ENCODE results near the gene ZNF774.

ZNF774 gene

DNA sequence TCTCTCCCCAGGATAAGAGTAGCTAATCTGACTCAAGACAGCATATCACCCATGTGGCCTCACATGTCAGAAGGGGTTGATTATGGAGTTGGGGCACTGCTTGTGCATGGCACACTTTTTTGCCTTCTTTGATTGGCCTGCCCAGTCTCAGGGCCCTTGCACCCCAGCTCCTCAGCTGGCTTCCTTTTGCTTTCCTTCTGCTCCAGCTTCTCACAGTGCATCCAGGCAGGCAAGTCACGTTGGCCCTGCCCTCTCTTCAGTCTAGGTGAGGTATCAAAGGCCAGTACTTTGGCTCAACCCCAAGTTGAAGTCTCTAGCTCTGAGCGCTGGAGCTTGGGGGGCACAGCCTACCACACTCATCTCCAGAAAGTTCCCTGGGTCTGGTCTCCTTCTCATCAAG lies 44.4 kb upstream of the ZNF774 start:
- Histone ChIP-seq H3K27me3 (ENCODE audit: control insufficient read depth in 3 of 3, insufficient read depth in 3 of 3, low read depth in 1 of 3, low read length in 3 of 3) (no peaks in the 10 kb centered on the region), H2BK12ac (ENCODE audit: low read length) (no peak overlapping the region), H2AK5ac (ENCODE audit: low read depth, low read length) (no peak overlapping the region), H2BK15ac (ENCODE audit: low read length) (no peak overlapping the region), H4K8ac (ENCODE audit: low read depth, low read length) (no peak overlapping the region), H3K9ac (ENCODE audit: low read depth, low read length, poor library complexity) (no peak overlapping the region), H3K14ac (ENCODE audit: low read length) (no peak overlapping the region), H3K27ac (replicated peaks; ENCODE audit: low read length) (no peak overlapping the region), H3K9me3 (replicated peaks in 1 of 2; ENCODE audit: control insufficient read depth in 2 of 2, insufficient read depth in 1 of 2, low read depth in 1 of 2, low read length in 2 of 2) (no peaks in the 10 kb centered on the region), H4K91ac (ENCODE audit: low read depth, low read length, poor library complexity) (no peak overlapping the region), H3K18ac (ENCODE audit: low read length) (no peak overlapping the region), H3K36me3 (replicated peaks in 1 of 2; ENCODE audit: control insufficient read depth in 2 of 2, insufficient read depth in 2 of 2, low read length in 2 of 2) (no peaks in the 10 kb centered on the region), H2BK5ac (ENCODE audit: low read length) (no peak overlapping the region), H3K4me2 (ENCODE audit: insufficient read depth, low read length, poor library complexity, severe bottlenecking) (no peak overlapping the region), H2AFZ (ENCODE audit: low read length) (no peak overlapping the region), H3K4me3 (ENCODE audit: low read length in 2 of 2) (no peak overlapping the region), H3K4me1 (ENCODE audit: control insufficient read depth in 2 of 2, insufficient read depth in 1 of 2, low read depth in 1 of 2, low read length in 2 of 2) (peaks cover 0 to 2% of the 10 kb centered on the region in 2 donors), H3K23ac (ENCODE audit: low read depth, low read length, poor library complexity) (peak overlapping the region; percentile 20), H3K79me1 (ENCODE audit: low read depth, low read length) (no peaks in the 10 kb centered on the region), H3K4ac (ENCODE audit: low read length) (no peak overlapping the region), H2BK120ac (ENCODE audit: low read depth, low read length) (no peak overlapping the region)
- DNase-seq (ENCODE audit: low spot score): no peak
- no CpG with 5 or more reads among the region's 2 CpGs for WGBS, 2 donors (ENCODE audit: extremely low coverage in 2 of 2, insufficient read length in 2 of 2, insufficient replicate concordance in 1 of 2)

DNA sequence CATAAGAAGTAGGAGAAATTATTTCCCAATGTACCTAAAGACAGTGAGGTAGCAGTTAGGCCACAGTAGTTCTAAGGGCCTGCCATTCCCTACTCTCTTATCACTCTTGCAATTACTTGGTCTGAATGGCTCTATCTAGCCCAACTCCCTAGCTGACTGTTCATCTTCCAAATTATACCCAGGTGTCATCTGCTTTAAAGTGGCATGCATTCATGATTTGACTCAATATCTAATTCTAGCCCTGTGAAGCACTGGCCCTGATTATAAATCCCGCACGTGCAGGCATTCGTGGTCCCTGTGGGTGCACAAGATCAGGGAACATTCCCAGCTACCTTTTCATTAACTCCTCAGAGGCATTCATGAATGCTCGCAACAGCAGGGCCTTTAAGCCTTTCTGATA lies 43.1 kb upstream of the ZNF774 start:
- H2AK5ac ChIP-seq (ENCODE audit: low read depth, low read length): no peak overlapping the region
- H3K9ac ChIP-seq (ENCODE audit: low read depth, low read length, poor library complexity): no peak overlapping the region
- no peak overlapping the region for H4K8ac ChIP-seq (ENCODE audit: low read depth, low read length)
- no peak overlapping the region for H2AFZ ChIP-seq (ENCODE audit: low read length)
- no peak overlapping the region for H2BK5ac ChIP-seq (ENCODE audit: low read length)
- no peak overlapping the region for H2BK12ac ChIP-seq (ENCODE audit: low read length)
- no peak overlapping the region for H3K4me3 ChIP-seq (ENCODE audit: low read length in 2 of 2)
- no peak overlapping the region for H4K91ac ChIP-seq (ENCODE audit: low read depth, low read length, poor library complexity)
- DNase-seq (ENCODE audit: low spot score): no peak
- H3K27me3 ChIP-seq (ENCODE audit: control insufficient read depth in 3 of 3, insufficient read depth in 3 of 3, low read depth in 1 of 3, low read length in 3 of 3): no peaks in the 10 kb centered on the region
- no peak overlapping the region for H3K14ac ChIP-seq (ENCODE audit: low read length)
- no peaks in the 10 kb centered on the region for H3K9me3 ChIP-seq (replicated peaks in 1 of 2; ENCODE audit: control insufficient read depth in 2 of 2, insufficient read depth in 1 of 2, low read depth in 1 of 2, low read length in 2 of 2)
- H3K4me1 ChIP-seq (ENCODE audit: control insufficient read depth in 2 of 2, insufficient read depth in 1 of 2, low read depth in 1 of 2, low read length in 2 of 2): peaks cover 0 to 2% of the 10 kb centered on the region in 2 donors
- H2BK120ac ChIP-seq (ENCODE audit: low read depth, low read length): no peak overlapping the region
- H3K27ac ChIP-seq (replicated peaks; ENCODE audit: low read length): no peak overlapping the region
- H3K4me2 ChIP-seq (ENCODE audit: insufficient read depth, low read length, poor library complexity, severe bottlenecking): no peak overlapping the region
- H3K36me3 ChIP-seq (replicated peaks in 1 of 2; ENCODE audit: control insufficient read depth in 2 of 2, insufficient read depth in 2 of 2, low read length in 2 of 2): no peaks in the 10 kb centered on the region
- no CpG with 5 or more reads among the region's 4 CpGs for WGBS, 2 donors (ENCODE audit: extremely low coverage in 2 of 2, insufficient read length in 2 of 2, insufficient replicate concordance in 1 of 2)
- no peaks in the 10 kb centered on the region for H3K79me1 ChIP-seq (ENCODE audit: low read depth, low read length)
- no peak overlapping the region for H2BK15ac ChIP-seq (ENCODE audit: low read length)
- no peak overlapping the region for H3K23ac ChIP-seq (ENCODE audit: low read depth, low read length, poor library complexity)
- no peak overlapping the region for H3K4ac ChIP-seq (ENCODE audit: low read length)
- H3K18ac ChIP-seq (ENCODE audit: low read length): no peak overlapping the region

DNA sequence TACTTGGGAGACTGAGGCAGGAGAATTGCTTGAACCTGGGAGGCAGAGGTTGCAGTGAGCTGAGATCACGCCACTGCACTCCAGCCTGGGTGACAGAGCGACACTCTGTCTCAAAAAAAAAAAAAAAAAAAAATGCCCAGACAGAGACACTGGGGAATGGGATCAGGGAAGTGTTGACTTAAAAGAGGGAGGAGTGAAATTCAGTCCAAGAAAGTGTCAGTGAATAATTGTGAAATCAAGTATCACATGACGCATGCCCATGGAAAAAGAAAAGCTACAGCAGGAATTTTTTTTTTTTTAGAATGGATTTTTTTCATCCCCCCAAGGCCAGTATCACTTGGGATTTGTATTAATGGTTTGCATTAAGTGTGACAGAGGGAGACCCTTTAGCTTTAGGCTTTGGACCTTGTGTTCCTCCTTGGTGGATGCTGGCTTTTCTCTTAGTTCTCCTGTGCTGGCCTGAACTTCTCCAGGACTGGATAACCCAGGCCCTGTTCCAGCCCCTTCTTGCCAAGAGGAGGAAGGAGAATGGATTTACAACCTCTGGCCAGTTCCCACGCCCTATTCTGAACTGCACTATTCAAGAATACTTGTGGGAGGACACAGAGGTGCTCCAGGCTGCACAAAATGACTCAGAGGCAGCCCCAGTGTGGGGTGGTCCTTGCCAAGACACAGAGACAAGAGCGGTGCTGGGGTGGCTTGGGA lies 36.7 kb upstream of the ZNF774 start:
- H3K36me3 ChIP-seq (replicated peaks in 1 of 2; ENCODE audit: control insufficient read depth in 2 of 2, insufficient read depth in 2 of 2, low read length in 2 of 2): no peaks in the 10 kb centered on the region
- no peak overlapping the region for H3K4ac ChIP-seq (ENCODE audit: low read length)
- no peak for DNase-seq (ENCODE audit: low spot score)
- H3K4me1 ChIP-seq (ENCODE audit: control insufficient read depth in 2 of 2, insufficient read depth in 1 of 2, low read depth in 1 of 2, low read length in 2 of 2): peaks cover under 1 to 2% of the 10 kb centered on the region in 2 donors
- no peaks in the 10 kb centered on the region for H3K79me1 ChIP-seq (ENCODE audit: low read depth, low read length)
- peak overlapping the region; percentile 9 for H2AFZ ChIP-seq (ENCODE audit: low read length)
- WGBS, 2 donors (ENCODE audit: extremely low coverage in 2 of 2, insufficient read length in 2 of 2, insufficient replicate concordance in 1 of 2): no CpG with 5 or more reads among the region's 5 CpGs
- H3K23ac ChIP-seq (ENCODE audit: low read depth, low read length, poor library complexity): no peak overlapping the region
- H2BK5ac ChIP-seq (ENCODE audit: low read length): no peak overlapping the region
- no peak overlapping the region for H3K4me3 ChIP-seq (ENCODE audit: low read length in 2 of 2)
- H2BK12ac ChIP-seq (ENCODE audit: low read length): no peak overlapping the region
- H3K9me3 ChIP-seq (replicated peaks in 1 of 2; ENCODE audit: control insufficient read depth in 2 of 2, insufficient read depth in 1 of 2, low read depth in 1 of 2, low read length in 2 of 2): no peaks in the 10 kb centered on the region
- H3K18ac ChIP-seq (ENCODE audit: low read length): no peak overlapping the region
- no peak overlapping the region for H4K91ac ChIP-seq (ENCODE audit: low read depth, low read length, poor library complexity)
- no peak overlapping the region for H3K9ac ChIP-seq (ENCODE audit: low read depth, low read length, poor library complexity)
- H4K8ac ChIP-seq (ENCODE audit: low read depth, low read length): no peak overlapping the region
- no peak overlapping the region for H2AK5ac ChIP-seq (ENCODE audit: low read depth, low read length)
- H3K14ac ChIP-seq (ENCODE audit: low read length): no peak overlapping the region
- H2BK120ac ChIP-seq (ENCODE audit: low read depth, low read length): no peak overlapping the region
- H2BK15ac ChIP-seq (ENCODE audit: low read length): no peak overlapping the region
- no peak overlapping the region for H3K4me2 ChIP-seq (ENCODE audit: insufficient read depth, low read length, poor library complexity, severe bottlenecking)
- H3K27me3 ChIP-seq (ENCODE audit: control insufficient read depth in 3 of 3, insufficient read depth in 3 of 3, low read depth in 1 of 3, low read length in 3 of 3): no peaks in the 10 kb centered on the region
- H3K27ac ChIP-seq (replicated peaks; ENCODE audit: low read length): peak overlapping the region; percentile 21

DNA sequence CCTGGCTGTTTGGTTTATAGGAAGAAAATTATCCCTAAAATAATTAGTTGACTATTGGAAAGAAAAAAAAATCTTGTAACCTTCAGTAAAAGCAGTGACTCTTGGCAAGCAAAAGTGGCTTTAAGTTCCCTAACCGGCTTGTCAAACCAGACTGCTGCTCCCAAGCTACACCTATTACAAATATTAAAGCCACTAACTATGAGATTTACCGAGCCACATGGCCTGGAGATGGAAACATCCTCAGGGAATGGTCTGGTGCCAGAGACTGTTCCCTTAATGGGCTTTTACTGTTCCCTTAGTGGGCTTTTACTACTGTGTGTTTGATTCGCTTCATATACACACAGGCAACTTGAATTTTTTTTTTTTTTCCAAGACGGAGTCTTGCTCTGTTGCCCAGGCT lies 35.9 kb upstream of the ZNF774 start:
- no peak overlapping the region for H4K8ac ChIP-seq (ENCODE audit: low read depth, low read length)
- no peak overlapping the region for H3K14ac ChIP-seq (ENCODE audit: low read length)
- no peak overlapping the region for H2BK5ac ChIP-seq (ENCODE audit: low read length)
- no CpG with 5 or more reads among the region's 4 CpGs for WGBS, 2 donors (ENCODE audit: extremely low coverage in 2 of 2, insufficient read length in 2 of 2, insufficient replicate concordance in 1 of 2)
- H3K4me1 ChIP-seq (ENCODE audit: control insufficient read depth in 2 of 2, insufficient read depth in 1 of 2, low read depth in 1 of 2, low read length in 2 of 2): peaks cover 3% of the 10 kb centered on the region in 2 donors
- no peak overlapping the region for H3K9ac ChIP-seq (ENCODE audit: low read depth, low read length, poor library complexity)
- no peak overlapping the region for H2BK120ac ChIP-seq (ENCODE audit: low read depth, low read length)
- no peak overlapping the region for H3K4ac ChIP-seq (ENCODE audit: low read length)
- H3K36me3 ChIP-seq (replicated peaks in 1 of 2; ENCODE audit: control insufficient read depth in 2 of 2, insufficient read depth in 2 of 2, low read length in 2 of 2): no peaks in the 10 kb centered on the region
- no peak overlapping the region for H4K91ac ChIP-seq (ENCODE audit: low read depth, low read length, poor library complexity)
- H3K23ac ChIP-seq (ENCODE audit: low read depth, low read length, poor library complexity): no peak overlapping the region
- H3K27me3 ChIP-seq (ENCODE audit: control insufficient read depth in 3 of 3, insufficient read depth in 3 of 3, low read depth in 1 of 3, low read length in 3 of 3): no peaks in the 10 kb centered on the region
- no peak overlapping the region for H3K4me2 ChIP-seq (ENCODE audit: insufficient read depth, low read length, poor library complexity, severe bottlenecking)
- H2AFZ ChIP-seq (ENCODE audit: low read length): no peak overlapping the region
- H2BK12ac ChIP-seq (ENCODE audit: low read length): no peak overlapping the region
- no peaks in the 10 kb centered on the region for H3K9me3 ChIP-seq (replicated peaks in 1 of 2; ENCODE audit: control insufficient read depth in 2 of 2, insufficient read depth in 1 of 2, low read depth in 1 of 2, low read length in 2 of 2)
- no peak overlapping the region for H3K18ac ChIP-seq (ENCODE audit: low read length)
- no peak overlapping the region for H2BK15ac ChIP-seq (ENCODE audit: low read length)
- no peak overlapping the region for H3K27ac ChIP-seq (replicated peaks; ENCODE audit: low read length)
- no peak overlapping the region for H3K4me3 ChIP-seq (ENCODE audit: low read length in 2 of 2)
- no peaks in the 10 kb centered on the region for H3K79me1 ChIP-seq (ENCODE audit: low read depth, low read length)
- no peak overlapping the region for H2AK5ac ChIP-seq (ENCODE audit: low read depth, low read length)
- DNase-seq (ENCODE audit: low spot score): no peak
